ENCODE data around the gene ERGIC3.

GRCh38 chr20:35552914-35553313 lies 11.0 kb downstream of the ERGIC3 start:
- TF ChIP-seq CTCF (IDR thresholded peaks at IDR 0.05; ENCODE audit: low read depth, low read length, poor library complexity, severe bottlenecking) (no peak), EZH2phosphoT487 (IDR thresholded peaks at IDR 0.05; ENCODE audit: borderline replicate concordance, low read length) (no peak)
